GM19395 (cell line): ENCODE data around the gene SEMA3C.

Source experiments
- ATAC-seq: cut with Tn5 transposase; IDR thresholded peaks from one replicate; pipeline ENCODE4 v1.9.1; 2021; ENCODE audit warnings: mild to moderate bottlenecking, moderate library complexity; ENCODE audit not compliant: unreplicated experiment

SEMA3C gene

DNA sequence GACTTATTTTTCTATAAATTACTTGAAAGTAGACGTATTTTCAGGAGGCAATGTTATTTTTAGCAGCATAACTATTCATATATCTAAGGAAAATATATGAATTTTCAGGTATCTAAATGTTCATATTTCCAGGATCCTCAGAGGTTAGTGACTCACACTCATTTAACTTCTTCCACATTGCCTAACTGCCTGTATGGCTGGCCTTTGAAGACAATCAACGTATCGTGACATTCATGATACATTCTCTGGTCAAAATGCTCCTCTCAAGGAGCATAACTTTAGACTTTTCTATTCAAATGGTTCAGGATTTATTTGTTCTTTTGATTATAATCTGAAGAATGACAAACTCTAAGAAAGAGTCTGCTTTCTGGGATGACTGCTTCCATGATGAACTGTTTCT, 89.3 kb downstream of the SEMA3C start:
- no peak for ATAC-seq

- ATAC-seq: no peak
Observed at GRCh38 chr7:80827239-80827633, 91.6 kb downstream of the SEMA3C start.

DNA sequence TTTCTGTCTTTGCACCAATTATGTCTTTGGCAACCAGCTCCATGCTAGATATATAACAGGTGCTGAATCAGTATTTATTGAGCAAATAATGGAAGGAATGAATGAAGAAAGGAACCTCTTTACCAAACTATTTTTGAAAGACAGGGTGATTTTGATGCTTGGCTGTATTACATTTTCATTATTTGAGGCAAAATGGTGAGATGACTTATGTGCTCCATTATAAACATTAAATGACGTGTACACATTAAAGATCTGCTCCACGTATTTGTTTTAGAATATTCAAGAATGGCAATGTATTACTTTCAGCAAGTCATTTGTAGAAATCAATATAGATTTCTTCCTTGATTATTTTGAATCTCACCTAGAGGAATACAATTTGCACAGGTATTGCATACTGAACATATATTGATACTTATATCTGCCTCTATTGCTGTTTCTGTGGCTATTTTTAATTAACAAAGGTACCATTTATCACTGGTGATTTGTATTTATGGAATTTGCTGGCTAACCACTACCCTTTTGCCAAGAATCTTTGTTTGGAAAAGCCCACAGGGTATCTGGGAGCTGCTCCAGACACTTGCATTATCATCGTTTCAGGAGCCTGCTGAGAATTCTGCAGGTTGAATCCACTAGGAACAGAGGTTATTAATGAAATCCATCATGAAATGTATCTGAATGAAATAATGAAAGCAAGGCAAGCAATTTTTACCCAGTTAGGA, 92.2 kb downstream of the SEMA3C start:
- ATAC-seq: no peak

GRCh38 chr7:80825499-80825898, 93.4 kb downstream of the SEMA3C start:
- no peak for ATAC-seq

DNA sequence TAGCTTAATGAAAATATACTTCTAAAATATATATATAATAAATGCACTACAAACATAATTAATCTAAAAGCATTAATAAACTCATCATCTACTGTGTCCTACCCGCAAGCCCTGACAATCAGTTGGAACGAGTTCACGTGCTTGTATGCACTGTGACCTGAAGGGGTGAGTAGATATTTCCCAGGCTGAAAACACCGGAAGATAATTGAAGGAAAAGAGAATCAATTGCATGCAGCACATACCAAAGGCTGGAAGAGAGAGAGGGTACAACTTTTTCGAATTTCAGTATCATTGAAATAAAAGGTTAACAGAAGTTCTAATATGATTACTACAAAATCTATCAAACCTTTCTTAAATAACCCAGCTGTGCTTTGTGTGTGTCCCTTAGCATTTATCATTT, 94.6 kb downstream of the SEMA3C start:
- ATAC-seq: no peak

DNA sequence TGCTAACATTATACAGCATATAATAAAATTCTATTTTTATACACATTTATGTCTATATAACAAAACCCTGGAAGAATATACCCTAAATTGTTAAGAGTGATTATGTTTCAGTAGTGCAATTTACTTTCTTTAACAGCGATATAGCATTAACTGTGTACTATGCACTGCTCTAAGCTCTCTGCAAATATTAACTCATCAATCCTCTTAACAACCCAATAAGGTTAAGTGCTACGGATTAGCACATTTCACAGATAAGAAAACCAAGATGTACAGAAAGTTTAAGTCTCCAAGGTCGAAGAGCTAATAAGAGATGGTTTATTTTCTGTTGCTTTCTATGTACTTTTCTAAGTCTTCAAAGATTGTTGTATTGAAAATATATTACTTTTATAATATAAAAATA, 95.8 kb downstream of the SEMA3C start:
- no peak for ATAC-seq

DNA sequence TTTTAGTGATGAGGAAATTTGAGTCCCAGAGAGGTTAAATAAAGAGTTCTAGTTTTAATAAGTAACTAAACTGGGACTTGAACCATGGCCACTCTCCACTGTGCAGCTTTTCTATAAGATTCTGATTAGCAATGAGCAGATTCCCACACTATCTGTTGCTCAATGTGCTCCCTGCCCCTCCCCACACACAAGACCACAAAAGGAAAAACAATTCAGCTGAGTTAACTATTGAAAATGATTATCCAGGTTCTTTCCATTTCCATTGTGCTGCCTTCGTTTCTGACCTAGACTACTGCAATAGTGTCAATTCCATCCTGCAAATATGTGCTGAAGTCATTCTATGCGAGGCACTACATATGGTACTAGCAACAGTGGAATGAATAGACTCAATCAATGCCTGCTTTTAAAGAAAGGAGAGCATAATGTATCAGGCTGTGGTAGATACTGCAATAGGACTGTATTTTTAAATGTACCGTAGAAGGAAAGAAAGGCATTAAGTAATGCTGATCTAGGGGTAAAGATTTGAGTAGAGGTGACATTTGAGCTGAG, 97.0 kb downstream of the SEMA3C start:
- ATAC-seq: no peak

GRCh38 chr7:80819503-80819902, 99.3 kb downstream of the SEMA3C start:
- ATAC-seq: no peak

GRCh38 chr7:80818181-80818580, 100.7 kb downstream of the SEMA3C start:
- no peak for ATAC-seq

GRCh38 chr7:80816806-80817205, 102.0 kb downstream of the SEMA3C start:
- ATAC-seq: no peak

- no peak for ATAC-seq
Observed at GRCh38 chr7:80815733-80816132, 103.1 kb downstream of the SEMA3C start.

DNA sequence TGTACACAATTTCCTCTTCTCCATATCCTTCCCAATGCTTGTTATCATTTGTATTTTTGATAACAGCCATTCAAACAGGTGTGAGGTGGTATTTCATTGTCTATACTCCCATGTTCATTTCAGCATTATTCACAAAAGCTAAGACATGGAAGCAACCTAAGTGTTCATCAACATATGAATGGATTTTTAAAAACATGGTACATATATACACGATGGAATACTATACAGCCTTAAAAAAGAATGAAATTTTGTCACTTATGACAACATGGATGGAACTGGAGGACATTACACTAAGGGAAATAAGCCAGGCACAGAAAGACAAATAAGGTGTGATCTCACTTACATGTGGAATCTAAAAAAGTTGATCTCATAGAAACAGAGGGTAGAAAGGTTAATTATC, 109.3 kb downstream of the SEMA3C start:
- no peak for ATAC-seq

GRCh38 chr7:80807166-80807900, 111.5 kb downstream of the SEMA3C start:
- ATAC-seq: no peak

- ATAC-seq: no peak
Observed at GRCh38 chr7:80806663-80807062, 112.2 kb downstream of the SEMA3C start.

- ATAC-seq: no peak
Observed at GRCh38 chr7:80804589-80804988, 114.3 kb downstream of the SEMA3C start.

- no peak for ATAC-seq
Observed at GRCh38 chr7:80802527-80802926, 116.3 kb downstream of the SEMA3C start.

- no peak for ATAC-seq
Observed at GRCh38 chr7:80794631-80795573, 123.9 kb downstream of the SEMA3C start.

GRCh38 chr7:80791509-80791929, 127.3 kb downstream of the SEMA3C start:
- no peak for ATAC-seq

DNA sequence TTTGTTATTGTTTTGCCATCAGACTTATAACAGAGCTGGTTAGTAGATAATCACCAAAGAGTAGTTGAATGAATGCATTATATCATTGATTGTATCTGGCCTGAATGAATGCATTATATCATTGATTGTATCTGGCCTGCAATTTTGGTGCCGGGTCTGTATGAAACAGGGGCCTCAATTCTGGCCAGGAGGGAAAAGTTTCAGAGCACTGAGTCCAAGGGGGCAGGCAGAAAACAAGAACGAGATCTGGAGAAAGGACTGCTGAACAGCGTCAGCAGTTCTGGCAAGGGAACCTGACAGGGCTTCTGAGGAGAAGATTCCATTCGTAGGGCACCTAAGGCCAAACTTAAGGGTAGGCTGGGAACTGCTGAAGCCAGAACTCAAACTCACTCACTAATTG, 128.0 kb downstream of the SEMA3C start:
- ATAC-seq: no peak

DNA sequence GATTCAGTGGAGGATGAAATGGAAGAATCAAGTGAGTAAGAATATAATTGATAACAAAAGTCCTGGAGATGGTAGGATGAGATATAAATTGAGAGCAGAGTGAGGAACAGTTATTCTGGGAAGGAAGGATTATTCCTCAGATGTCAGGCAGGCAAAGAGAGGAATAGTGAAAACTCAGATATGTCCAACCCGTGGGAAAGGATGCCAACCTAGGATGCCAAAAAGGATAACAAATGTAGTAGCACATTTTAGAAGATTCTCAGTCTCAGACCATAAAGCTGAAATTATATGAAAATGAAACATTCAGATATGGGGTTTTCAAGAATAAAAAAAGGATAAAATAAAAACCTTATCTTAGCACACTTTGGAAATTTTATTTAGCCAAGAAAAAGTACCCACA, 131.1 kb downstream of the SEMA3C start:
- no peak for ATAC-seq

DNA sequence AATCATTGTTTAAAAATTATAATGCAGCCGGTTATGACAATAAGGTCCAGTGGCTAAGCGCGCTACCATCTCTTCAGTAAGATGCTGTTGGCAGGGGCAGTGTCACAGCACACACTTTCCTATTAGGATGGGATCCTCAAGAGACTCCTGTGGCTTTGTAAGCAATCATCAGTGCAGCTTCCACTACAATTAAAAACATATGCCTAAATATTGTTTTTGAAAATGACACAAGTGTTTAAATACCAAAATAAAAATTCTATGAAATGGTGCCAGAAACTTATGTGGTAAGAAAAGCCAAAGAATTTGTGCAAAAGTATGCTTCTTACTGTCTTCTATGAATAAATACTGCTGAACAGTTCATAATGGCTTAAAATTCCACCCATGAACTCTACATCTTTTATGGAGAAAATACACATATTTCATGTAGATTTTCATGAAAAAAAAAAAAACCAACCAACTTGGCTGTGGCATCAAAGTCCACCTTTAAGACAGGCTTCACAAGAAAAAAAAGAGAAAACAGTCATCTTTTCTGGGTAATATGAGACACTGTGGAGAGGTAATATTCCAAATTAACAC, 132.8 kb downstream of the SEMA3C start:
- no peak for ATAC-seq
